ENCODE results near the gene KIF18A.
"Not testable (repeated sequence)": the region's sequence is repeated elsewhere in the genome, so short reads cannot be mapped to it uniquely, and the experiment has no call there.

KIF18A gene

GRCh38 chr11:28107750-28108618, at the start of gene KIF18A, which contains the start of gene METTL15:
KIF18A (minus strand) TSS chr11:28108156; CDS start chr11:28097947, 10,209 bp downstream.
METTL15 (plus strand) TSS chr11:28108388; CDS start chr11:28113335, 4,947 bp downstream.
- peak; percentile 100 for DNase-seq

DNA sequence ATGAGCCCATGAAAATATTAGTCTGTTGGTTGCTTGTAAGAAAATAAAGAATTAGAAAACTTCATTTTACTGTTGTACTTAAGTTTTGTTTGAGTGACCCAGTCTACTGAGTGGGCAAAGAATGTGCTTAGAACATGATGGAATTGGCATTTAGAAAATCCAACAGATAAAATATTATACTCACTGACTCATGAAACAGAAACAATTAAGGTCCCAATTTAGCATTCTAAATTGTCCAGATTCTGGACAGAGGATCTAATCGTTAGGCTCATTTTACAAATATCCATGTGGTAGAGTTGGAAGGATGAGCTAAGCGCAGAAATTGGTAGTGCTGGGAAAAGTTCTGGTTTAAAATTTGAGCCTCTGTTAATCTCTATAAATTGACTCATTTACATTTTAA, 45.6 kb upstream of the KIF18A start:
- DNase-seq: no peak

More at GRCh38 chr11:28107750-28108618, at the start of gene KIF18A, which contains the start of gene METTL15:
- ATAC-seq: peak; percentile 96

GRCh38 chr11:28152743-28153142, 44.8 kb upstream of the KIF18A start:
- ATAC-seq: no peak
- no peak for DNase-seq

More for the DNA sequence above, 45.6 kb upstream of the KIF18A start:
- ATAC-seq: no peak

- DNase-seq: no peak
- peak; percentile 63 for ATAC-seq
Observed at GRCh38 chr11:28146123-28146751, 38.3 kb upstream of the KIF18A start.

DNA sequence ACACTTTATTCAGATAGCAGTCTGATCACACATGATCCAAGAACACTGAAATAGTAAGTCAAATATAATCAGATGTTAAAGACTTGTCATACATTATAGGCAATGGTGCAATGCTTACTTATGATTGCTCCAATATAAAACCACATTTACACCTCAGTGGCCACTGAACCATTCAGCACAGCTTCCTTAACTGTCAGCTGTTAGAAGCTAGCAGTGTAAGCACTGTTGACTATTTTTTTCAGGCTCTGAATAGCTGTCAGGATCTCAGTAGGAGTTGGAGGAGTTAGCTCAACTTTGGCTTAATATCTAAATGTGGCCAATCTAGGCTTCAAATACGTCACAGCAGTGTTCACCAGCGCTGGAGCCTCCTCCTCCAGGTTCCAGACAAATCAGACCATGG, 36.9 kb upstream of the KIF18A start:
- ATAC-seq (no peak), DNase-seq (no peak)

DNA sequence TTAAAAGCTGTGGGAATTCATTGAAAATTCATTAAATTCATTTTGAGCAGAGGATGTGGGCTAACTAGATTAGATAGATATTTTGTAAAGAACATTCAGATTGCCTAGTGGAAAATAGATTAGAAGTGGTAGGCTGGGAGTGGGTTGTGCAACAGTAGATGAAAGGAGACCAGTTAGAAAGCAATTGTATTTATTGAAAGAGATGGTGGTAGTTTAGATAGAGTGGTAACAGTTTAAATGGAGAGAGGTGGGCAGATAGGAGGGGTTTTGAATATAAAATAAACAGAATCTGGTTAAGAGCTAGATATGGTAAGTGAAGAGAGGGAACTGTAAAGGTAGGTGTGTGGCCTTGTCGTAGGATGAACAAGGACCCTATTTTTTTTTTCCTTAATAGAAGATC, 34.8 kb upstream of the KIF18A start:
- DNase-seq: no peak

DNA sequence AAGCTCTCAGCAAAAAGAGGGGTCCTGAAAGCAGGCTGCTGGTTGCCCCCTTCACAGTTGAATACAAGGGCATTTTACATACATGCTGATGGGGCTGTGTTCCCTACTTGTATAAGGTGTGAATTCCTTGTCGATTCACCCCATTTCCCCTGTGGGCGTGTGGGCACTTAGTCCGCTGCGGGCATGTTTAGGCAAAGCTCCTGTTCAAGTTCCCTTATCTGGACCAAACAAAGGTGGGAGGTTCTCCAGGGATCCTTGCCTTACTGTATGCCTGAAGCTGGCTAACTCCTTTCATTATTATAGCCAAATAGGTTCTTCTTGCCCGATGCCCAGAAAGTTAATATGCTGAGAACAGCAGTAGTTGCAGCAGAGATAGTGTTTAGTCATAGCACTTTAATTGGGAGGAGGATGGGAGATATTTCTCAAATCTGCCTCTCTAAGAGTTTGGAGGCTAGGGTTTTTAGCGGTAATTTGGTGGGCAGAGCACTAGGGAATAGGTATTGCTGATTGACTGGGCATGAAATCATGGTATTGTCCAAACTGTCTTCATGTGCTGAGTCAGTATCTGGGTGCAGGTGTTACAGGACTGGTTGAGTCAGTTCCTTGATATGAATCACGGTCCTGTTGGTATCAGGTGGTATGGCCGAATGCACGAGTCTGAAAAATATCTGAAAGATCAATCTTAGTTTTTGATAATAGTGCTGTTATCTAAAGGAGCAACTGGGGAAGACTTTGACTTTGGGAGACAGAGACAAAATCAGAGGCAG, 32.9 kb upstream of the KIF18A start:
- DNase-seq (no peak), ATAC-seq (no peak)

More for the DNA sequence above, 34.8 kb upstream of the KIF18A start:
- ATAC-seq: no peak

GRCh38 chr11:28139841-28140415, 32.0 kb upstream of the KIF18A start:
- DNase-seq: no peak
- ATAC-seq: no peak

GRCh38 chr11:28137832-28138231, 29.9 kb upstream of the KIF18A start:
- DNase-seq (no peak), ATAC-seq (no peak)

DNA sequence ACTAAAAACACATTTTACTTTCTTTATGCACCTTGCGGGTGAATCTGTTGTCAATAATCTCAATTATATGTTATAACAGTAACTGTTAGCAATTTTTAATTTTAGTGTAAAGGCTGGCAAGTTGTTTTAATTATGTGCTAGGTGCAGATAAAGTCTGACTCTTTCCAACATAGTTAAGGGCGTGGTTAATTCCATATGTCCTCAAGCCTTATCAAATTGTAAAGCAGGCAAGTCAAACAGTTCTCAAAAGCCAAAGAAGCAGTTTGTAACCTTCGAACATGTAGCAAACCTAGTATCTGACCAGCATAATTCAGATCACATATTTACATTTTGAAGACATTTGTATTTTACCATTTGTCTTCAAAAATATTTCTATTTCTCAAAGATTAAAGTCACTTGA, 29.4 kb upstream of the KIF18A start:
- ATAC-seq (no peak), DNase-seq (no peak)

DNA sequence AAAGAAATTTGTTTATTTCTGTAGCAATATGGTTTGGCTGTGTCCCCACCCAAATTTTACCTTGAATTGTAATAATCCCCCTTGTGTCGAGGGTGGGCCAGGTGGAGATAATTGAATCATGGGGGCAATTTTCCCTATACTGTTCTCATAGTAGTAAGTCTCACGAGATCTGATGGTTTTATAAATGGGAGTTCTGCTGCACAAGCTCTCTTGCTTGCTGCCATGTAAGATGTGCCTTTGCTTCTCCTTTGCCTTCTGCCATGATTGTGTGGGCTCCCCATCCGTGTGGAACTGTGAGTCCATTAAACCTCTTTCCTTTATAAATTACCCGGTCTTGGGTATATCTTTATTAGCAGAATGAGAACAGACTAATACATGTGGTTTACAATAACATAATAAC, 28.2 kb upstream of the KIF18A start:
- not testable (repeated sequence) for DNase-seq, ATAC-seq

GRCh38 chr11:28133146-28133545, 25.2 kb upstream of the KIF18A start:
- ATAC-seq (no peak), DNase-seq (no peak)

DNA sequence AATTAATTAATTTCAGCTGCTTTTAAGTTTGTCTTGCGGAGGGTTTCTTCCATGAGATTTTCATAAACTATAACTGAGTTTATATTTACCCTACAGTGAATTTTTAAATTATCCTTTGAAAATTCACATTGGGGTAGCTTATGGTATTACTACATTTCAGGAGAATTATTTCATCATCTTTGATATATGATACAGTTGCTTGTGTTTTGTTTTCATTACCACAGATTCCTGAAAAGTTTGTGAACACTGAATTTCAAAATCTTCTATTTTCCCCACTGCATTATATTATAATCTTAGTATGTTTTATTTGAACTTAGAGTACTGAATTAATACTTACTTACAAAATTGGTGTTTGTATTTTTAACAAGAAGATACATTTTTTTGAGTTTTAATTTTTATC, 24.6 kb upstream of the KIF18A start:
- no peak for DNase-seq
- no peak for ATAC-seq

DNA sequence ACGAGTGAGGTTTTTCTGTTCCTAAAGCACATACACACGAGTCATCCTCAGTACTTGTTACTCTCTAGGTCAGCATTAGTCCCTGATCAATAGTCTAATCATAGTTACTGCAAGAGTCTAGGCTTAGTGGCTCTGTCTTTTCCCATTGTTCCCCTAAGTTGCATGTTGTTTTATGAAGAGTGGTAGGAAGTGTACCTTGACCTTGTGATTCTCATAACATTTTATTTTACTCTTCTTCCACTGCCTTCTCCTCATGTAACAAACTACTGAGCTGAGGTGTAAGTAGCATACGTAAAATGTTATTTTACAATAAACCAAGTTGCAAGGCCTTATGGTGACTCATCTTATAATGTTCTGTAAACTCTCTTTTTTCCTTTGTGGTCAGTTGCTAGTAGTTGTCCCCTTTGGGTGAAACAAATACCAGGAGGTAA, 15.2 kb upstream of the KIF18A start:
- ATAC-seq (no peak), DNase-seq (no peak)

DNA sequence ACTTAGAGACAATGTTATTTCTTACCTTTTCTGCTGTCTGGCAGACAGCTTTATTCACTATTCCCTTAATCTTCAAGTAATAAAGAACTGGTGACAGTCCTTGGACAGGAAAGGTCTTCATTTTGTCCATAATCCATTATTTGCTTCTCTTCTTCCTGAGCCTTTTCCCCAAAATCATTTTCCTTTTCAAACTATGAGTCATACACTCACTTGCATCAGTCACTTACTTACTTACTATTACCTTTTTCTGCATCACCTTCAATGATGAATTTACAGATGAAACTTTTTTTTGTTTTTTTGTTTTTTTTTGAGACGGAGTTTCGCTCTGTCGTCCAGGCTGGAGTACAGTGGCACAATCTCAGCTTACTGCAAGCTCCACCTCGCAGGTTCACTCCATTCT, 9.8 kb upstream of the KIF18A start:
- DNase-seq: no peak
- no peak for ATAC-seq

- no peak for ATAC-seq
- DNase-seq: no peak
Observed at GRCh38 chr11:28114731-28115130, 6.8 kb upstream of the KIF18A start.

GRCh38 chr11:28114116-28114515, 6.2 kb upstream of the KIF18A start:
- ATAC-seq (no peak), DNase-seq (no peak)

GRCh38 chr11:28110821-28111200, 2.9 kb upstream of the KIF18A start:
- ATAC-seq: no peak
- DNase-seq: no peak

DNA sequence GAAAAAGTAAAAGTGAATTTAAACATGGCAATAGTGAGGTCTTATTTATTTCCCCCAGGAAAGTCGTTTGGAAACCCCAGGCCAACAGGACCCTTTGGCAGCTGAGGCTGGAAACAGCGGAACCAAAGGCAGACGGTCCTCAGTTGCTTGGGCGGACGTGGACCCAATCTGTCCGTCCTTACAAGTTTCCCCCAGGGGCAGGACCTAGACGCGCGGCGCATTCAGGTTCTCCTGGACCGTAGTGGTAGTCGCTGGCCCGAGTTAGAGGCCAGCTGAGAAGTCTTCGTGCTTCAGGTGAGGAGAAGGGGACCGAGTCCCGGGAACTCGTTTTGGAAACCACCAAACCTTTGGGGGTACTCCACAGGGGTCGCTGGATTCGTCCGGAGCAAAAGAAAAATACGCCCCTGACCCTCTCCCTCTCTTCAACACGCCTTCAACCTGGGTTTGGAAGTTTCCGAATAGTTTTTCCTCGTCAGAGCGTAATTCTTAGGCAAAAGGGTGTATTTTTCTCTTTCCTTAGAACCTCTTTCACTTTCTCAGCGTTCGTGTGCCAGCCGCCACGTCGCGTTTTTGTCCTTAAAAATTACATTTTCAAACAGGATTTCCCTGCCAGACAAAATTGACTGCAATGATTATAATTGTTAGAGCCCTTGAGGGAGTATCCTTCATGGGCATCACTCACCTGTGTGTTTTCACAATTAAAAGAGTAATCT, 2.3 kb upstream of the KIF18A start:
- DNase-seq (peak; percentile 70), ATAC-seq (peak; percentile 47)

DNA sequence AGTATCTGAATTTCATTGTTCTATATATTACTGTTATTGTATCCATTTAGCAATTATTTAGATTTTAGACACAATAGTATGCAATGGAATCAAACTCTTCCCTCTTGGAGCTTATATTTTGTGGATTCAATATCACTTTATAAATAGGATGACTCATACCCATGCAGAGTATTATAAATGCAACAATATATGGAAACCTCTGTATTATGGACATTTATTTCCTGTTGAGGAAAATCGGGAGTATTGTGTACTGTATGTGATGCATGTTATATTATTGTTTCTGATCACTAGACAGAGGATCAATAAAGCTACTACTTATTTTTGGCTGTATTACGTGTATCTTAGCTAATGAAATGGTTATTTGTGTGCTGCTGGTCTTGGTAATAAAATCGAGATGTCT, 1.0 kb upstream of the KIF18A start:
- ATAC-seq (no peak), DNase-seq (no peak)

GRCh38 chr11:28107191-28107749, 686 bp downstream of the KIF18A start:
- no peak for ATAC-seq
- no peak for DNase-seq

Data from stimulated activated naive CD8-positive, alpha-beta T cell treated with anti-CD3 and anti-CD28 coated beads, Interleukin-15, Interleukin-2, amounts not matched to agents 100 U/mL and 50 U/mL, for 24 hours (primary cell).